Skin epidermis (tissue), 12 donors: Measurements from ENCODE around the gene FANCL.
"Not testable (repeated sequence)": the region's sequence is repeated elsewhere in the genome, so short reads cannot be mapped to it uniquely, and the experiment has no call there.

Experiments used
- H3K27ac ChIP-seq, 21 experiments: fragments of 200-600 bp; sonication (generic) in 11 of 21; one replicate each; pipeline ENCODE4 v1.5.0; 2020; ENCODE audit warnings: mild to moderate bottlenecking in 3 of 21, inconsistent platforms in 2 of 21, moderate library complexity in 2 of 21
- H3K4me3 ChIP-seq, 7 experiments: fragments of 200-600 bp; sonication (generic) in 2 of 7; one replicate each; pipeline ENCODE4 v1.5.0; 2020; ENCODE audit warnings: inconsistent platforms in 2 of 7, mild to moderate bottlenecking in 2 of 7, moderate library complexity in 1 of 7

FANCL gene

GRCh38 chr2:58240670-58241545 is at the start of gene FANCL:
Gene FANCL (minus strand): TSS chr2:58241325. CDS start chr2:58241313, 12 bp downstream.
- H3K4me3 ChIP-seq = peak within 1 kb of the TSS; percentile 68 to 93 (median 76)
- H3K27ac ChIP-seq = peak within 1 kb of the TSS; percentile 59 to 91 (median 80)

- Histone ChIP-seq H3K4me3 (no peak overlapping the region), H3K27ac (no peak overlapping the region)
Measured at GRCh38 chr2:58289029-58289428, 47.9 kb upstream of the FANCL start.

DNA sequence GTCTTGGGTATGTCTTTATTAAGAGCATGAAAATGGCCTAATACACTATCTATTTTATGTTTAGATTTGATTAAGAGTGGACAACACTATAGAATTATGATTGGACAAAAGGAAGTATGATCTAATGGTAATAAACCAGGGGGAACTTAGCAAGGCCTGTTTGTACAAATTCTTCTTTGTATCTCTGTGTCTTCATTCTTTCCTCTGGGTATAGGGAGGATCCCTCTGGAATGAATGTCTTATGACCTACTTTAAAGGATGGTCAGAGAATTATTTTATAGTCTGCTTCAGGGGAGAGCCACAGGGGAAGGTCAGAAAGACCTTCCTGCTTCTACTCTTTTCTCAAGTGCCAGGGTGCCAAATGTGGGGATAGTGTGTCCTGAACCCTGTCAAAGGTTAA is 42.8 kb upstream of the FANCL start:
- no peak overlapping the region for H3K4me3 ChIP-seq
- H3K27ac ChIP-seq = no peak overlapping the region

DNA sequence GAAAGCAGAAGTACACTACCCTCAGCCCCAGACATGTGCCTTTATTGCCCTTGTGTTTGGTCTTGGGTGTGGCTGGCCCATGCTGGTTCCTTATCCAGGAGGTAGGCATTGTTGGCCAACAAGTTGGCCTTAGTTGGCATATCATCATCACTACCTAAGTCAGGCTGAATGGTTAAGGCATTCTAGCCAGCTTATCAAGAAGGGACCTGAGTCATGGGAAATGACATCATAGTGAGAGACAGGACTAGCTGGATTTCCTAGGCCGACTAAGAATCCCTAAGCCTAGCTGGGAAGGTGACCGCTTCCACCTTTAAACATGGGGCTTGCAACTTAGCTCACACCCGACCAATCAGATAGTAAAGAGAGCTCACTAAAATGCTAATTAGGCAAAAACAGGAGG is 34.0 kb upstream of the FANCL start:
- H3K4me3 ChIP-seq, H3K27ac ChIP-seq: not testable (repeated sequence)

- Histone ChIP-seq H3K27ac (no peak overlapping the region), H3K4me3 (no peak overlapping the region)
Measured at GRCh38 chr2:58271826-58272225, 30.7 kb upstream of the FANCL start.

GRCh38 chr2:58268685-58269084 is 27.6 kb upstream of the FANCL start:
- Histone ChIP-seq H3K4me3 (no peak overlapping the region), H3K27ac (no peak overlapping the region)

DNA sequence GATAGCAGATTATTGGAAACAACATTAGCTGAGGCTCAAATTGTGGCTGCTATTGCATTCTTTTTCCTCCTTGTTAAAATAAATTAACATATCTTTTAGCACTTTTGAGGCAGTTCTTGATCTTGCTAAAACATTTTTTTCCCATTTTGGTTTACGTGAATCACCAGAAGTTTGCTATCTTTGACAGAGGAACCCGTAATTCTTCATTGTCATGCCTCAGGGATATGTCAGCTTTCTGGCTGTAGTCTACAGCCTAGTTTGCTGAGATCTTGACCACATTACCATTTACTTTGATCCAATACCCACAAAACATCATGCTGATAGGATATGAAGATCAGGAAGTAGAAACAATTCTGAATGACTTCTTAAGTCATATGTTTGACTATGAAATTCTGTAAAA is 25.1 kb upstream of the FANCL start:
- H3K4me3 ChIP-seq = no peak overlapping the region

DNA sequence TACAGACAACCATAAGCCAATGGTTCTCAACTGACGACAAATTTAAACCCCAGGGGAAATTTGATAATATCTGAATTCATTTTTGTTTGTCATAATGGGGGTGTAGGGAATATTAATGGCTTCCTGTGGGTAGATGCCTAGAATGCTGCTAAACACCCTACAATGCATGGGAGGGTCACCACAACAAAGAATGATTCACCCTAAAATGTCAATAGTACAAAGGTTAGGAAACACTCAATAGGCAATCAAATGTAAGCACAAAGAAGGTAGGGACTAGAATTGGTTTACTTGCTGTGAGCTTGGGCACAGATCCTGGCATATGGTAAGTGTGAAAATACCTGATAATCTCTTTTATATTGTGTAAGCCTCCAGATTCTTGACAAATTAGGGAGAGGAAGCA is 20.1 kb upstream of the FANCL start:
- Histone ChIP-seq H3K27ac (no peak overlapping the region), H3K4me3 (no peak overlapping the region)

More for the DNA sequence above, 25.1 kb upstream of the FANCL start:
- H3K27ac ChIP-seq = no peak overlapping the region

DNA sequence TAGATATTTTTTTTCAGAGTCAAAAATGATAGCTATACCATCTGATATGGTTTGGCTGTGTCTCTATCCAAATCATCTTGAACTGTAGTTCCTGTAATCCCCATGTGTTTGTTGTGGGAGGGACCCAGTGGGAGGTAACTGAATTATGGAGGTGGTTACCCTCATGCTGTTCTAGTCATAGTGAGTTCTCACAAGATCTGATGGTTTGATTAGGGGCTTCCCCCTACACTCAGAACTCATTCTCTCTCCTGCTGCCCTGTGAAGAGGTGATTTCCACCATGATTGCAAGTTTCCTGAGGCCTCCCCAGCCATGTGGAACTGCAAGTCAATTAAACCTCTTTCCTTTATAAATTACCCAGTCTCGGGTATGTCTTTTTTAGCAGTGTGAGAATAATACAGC is 17.3 kb upstream of the FANCL start:
- H3K27ac ChIP-seq, H3K4me3 ChIP-seq: not testable (repeated sequence)

DNA sequence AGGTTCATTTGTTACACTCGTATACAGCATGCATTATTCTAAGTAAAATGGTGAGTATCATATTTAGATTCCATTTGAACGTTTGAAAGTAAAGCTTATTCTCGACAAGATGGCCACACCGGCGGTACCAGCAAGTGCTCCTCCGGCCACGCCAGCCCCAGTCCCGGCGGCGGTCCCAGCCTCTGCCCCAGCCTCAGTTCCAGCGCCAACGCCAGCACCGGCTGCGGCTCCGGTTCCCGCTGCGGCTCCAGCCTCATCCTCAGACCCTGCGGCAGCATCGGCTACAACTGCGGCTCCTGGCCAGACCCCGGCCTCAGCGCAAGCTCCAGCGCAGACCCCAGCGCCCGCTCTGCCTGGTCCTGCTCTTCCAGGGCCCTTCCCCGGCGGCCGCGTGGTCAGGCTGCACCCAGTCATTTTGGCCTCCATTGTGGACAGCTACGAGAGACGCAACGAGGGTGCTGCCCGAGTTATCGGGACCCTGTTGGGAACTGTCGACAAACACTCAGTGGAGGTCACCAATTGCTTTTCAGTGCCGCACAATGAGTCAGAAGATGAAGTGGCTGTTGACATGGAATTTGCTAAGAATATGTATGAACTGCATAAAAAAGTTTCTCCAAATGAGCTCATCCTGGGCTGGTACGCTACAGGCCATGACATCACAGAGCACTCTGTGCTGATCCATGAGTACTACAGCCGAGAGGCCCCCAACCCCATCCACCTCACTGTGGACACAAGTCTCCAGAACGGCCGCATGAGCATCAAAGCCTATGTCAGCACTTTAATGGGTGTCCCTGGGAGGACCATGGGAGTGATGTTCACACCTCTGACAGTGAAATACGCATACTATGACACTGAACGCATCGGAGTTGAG is 10.4 kb upstream of the FANCL start:
- not testable (repeated sequence) for H3K27ac ChIP-seq, H3K4me3 ChIP-seq

- H3K4me3 ChIP-seq = peak overlapping the region; percentile 68 to 93 (median 76)
- peak overlapping the region; percentile 51 to 91 (median 79) for H3K27ac ChIP-seq
Measured at GRCh38 chr2:58241546-58241864, 380 bp upstream of the FANCL start.

DNA sequence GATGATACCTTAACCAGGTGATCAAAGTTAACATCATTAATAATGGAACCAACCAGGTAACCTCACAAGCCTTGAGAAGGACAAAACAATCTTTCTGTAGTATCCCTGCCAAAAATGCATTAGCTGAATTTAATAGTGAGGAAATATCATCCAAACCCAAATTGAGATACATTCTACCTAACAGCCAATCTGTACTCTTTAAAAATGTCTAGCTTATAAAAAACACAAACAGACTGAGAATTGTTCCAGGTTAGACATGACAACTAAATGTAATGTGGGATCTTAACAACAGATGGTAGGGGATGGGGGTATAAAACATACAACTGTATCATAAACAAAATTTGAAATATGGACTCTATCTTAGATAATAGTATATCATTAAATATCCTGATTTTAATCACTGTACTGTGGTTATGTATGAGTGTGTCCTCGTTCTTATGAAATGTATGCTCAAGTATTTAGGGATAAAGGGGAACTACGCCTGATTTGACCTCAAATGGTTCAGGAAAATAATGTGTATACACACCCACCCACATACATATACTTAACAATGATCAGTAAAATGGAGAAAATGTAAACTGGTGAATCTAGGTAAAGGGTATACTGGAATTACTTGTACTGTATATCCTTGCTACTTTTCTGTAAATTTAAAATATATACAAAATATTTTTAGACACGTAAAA is 1.7 kb downstream of the FANCL start:
- Histone ChIP-seq H3K27ac (no peak overlapping the region), H3K4me3 (no peak overlapping the region)

DNA sequence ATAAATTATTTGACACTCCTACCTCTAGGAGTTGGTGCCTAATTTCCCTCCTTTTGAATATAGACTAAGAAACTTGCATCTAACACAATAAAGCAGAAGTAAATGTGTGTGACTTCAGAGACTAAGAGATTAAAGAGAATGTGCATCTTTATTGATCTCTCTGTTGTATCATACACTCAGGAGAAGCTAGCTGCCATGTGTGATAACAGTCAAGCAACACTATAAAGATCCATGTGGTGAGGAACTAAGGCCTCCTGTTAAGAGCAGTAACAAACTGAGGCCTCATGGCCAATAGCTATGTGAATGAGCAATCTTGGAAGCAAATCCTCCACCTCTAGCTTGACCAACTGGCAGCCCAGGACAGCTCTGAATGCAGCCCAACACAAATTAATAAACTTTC is 3.4 kb downstream of the FANCL start:
- no peak overlapping the region for H3K27ac ChIP-seq
- H3K4me3 ChIP-seq = no peak overlapping the region

GRCh38 chr2:58235984-58236383 is 5.1 kb downstream of the FANCL start:
- no peak overlapping the region for H3K27ac ChIP-seq
- no peak overlapping the region for H3K4me3 ChIP-seq

DNA sequence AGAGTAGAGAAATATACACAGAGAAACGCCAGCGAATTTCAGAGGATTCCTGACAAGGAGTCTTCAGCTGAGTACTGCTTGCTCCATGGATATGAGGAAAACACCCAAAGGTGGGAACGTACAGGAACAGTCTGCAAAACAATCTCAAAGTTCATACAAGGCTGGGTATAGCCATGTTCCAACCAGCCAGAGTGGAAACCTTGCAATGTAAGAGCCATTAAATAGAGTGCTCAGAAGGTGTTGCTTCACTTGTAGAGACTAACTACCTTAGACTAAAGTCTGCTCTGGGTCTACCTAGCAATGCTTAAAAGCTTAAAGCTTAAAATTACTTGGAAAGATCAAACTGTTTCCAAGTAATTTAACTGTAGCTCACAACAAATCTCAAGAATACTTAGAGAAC is 6.0 kb downstream of the FANCL start:
- Histone ChIP-seq H3K27ac (no peak overlapping the region), H3K4me3 (no peak overlapping the region)

GRCh38 chr2:58228299-58228698 is 12.8 kb downstream of the FANCL start:
- Histone ChIP-seq H3K27ac (no peak overlapping the region), H3K4me3 (no peak overlapping the region)

- H3K4me3 ChIP-seq = no peak overlapping the region
- no peak overlapping the region for H3K27ac ChIP-seq
Measured at GRCh38 chr2:58227171-58227917, 13.8 kb downstream of the FANCL start.

DNA sequence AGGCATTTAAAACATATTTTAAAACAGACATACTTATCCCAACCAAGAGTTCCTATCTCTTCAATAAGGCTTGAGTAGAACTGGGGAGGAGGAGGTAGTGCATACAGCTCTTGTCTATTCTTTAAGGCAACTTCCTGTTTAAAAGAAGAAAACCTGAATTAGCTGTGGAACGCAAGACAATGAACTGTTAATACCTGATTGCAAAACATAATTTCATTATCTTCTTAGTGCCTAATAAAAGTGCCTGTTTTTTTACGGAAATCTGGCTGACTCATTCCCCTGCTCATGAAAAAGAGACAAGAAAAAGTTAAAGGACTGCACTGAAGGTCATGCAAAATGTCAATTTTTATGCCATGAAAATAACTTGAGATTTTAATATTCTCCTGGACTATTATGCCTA is 19.2 kb downstream of the FANCL start:
- H3K4me3 ChIP-seq = no peak overlapping the region
- H3K27ac ChIP-seq = no peak overlapping the region

- no peak overlapping the region for H3K27ac ChIP-seq
Measured at GRCh38 chr2:58215429-58215828, 25.7 kb downstream of the FANCL start.

More at GRCh38 chr2:58215429-58215828, 25.7 kb downstream of the FANCL start:
- H3K4me3 ChIP-seq = no peak overlapping the region
